GM12878 (cell line): ENCODE results near the gene SORCS2. TPM values are rescaled to one million over a fixed set of nuclear protein-coding genes. Genes with fewer than 3 reads are reported as not detected.

ENCODE experiments used
- ATAC-seq: fragments of 200-7000 bp; cut with Tn5 transposase; 3 replicates; pipeline ENCODE4 v1.9.1; 2020; ENCODE audit warnings: mild to moderate bottlenecking, moderate library complexity
- BruUV-seq: library from RNA; stranded (reverse); fragments of 400-500 nt; replicated peaks from 2 replicates; lab custom pipeline; 2021; lab: Mats Ljungman, UMichigan
- CTCF ChIA-PET: fragments of 300-600 bp; sonication (Branson Sonifier 250); formaldehyde crosslinking; extraction: SDS; loops from one replicate; lab custom pipeline; 2021; ENCODE audit warnings: inconsistent platforms; lab: Yijun Ruan, JAX
- POLR2A ChIA-PET: fragments of 350-600 bp; formaldehyde crosslinking; extraction: SDS; loops from one replicate; lab custom pipeline; 2021; ENCODE audit warnings: inconsistent platforms; lab: Charles Lee
- RAD21 ChIA-PET: fragments of 300-600 bp; sonication (Branson Sonifier 250); formaldehyde crosslinking; loops from one replicate; lab custom pipeline; 2023; ENCODE audit warnings: antibody characterized with exemption; ENCODE audit not compliant: unreplicated experiment; lab: Charles Lee
- SMC1A ChIA-PET: fragments of 300-600 bp; sonication (Branson Sonifier 250); formaldehyde crosslinking; loops from one replicate; lab custom pipeline; 2023; ENCODE audit not compliant: unreplicated experiment, uncharacterized antibody; lab: Charles Lee
- DNase-seq: peaks from one replicate; pipeline ENCODE4 v3.0.0-alpha.2; 2011; ENCODE audit warnings: low read depth, low spot score
- FAIRE-seq: peaks from 3 replicates; lab custom pipeline; 2011; peaks lifted over from hg19 to GRCh38; lab: Jason Lieb, UNC
- H2AFZ ChIP-seq: 2 replicates; pipeline ENCODE4 v1.6.0; 2011; ENCODE audit warnings: low read depth, low read length, control low read depth; ENCODE audit not compliant: control insufficient read depth
- H3K27ac ChIP-seq: 2 replicates; pipeline ENCODE4 v1.5.1; 2011; ENCODE audit warnings: control low read depth; ENCODE audit not compliant: control insufficient read depth, insufficient read depth
- H3K27me3 ChIP-seq, 2 experiments: replicated peaks in 1 of 2; 2 replicates each; pipeline versions ENCODE4 v1.6.0 to v1.6.1; 2011; ENCODE audit warnings: low read length in 1 of 2; ENCODE audit not compliant: control insufficient read depth in 2 of 2, insufficient read depth in 2 of 2
- H3K36me3 ChIP-seq, 2 experiments: 2 replicates each; pipeline ENCODE4 v1.5.1; 2011; ENCODE audit warnings: low read length in 1 of 2; ENCODE audit not compliant: control insufficient read depth in 2 of 2, insufficient read depth in 2 of 2
- H3K4me1 ChIP-seq: 2 replicates; pipeline ENCODE4 v1.6.1; 2011; ENCODE audit warnings: mild to moderate bottlenecking, low read length, moderate library complexity, mixed read lengths; ENCODE audit not compliant: control insufficient read depth, insufficient read depth
- H3K4me2 ChIP-seq: 2 replicates; pipeline ENCODE4 v1.6.0; 2011; ENCODE audit warnings: control low read depth; ENCODE audit not compliant: control insufficient read depth, insufficient read depth
- H3K4me3 ChIP-seq: fragments of 200-600 bp; sonication (generic); 2 replicates; pipeline ENCODE4 v1.5.1; 2016
- H3K79me2 ChIP-seq: 2 replicates; pipeline ENCODE4 v1.6.0; 2011; ENCODE audit warnings: low read length; ENCODE audit not compliant: control insufficient read depth, insufficient read depth
- H3K9ac ChIP-seq: 2 replicates; pipeline ENCODE4 v1.8.0; 2011; ENCODE audit warnings: low read length, control low read depth, mixed read lengths; ENCODE audit not compliant: control insufficient read depth, insufficient read depth
- H3K9me3 ChIP-seq: replicated peaks from 3 replicates; pipeline ENCODE4 v1.5.1; 2011; ENCODE audit warnings: mild to moderate bottlenecking, low read length; ENCODE audit not compliant: control insufficient read depth, insufficient read depth
- H4K20me1 ChIP-seq: 2 replicates; pipeline ENCODE4 v1.6.0; 2011; ENCODE audit not compliant: control insufficient read depth, insufficient read depth
- ASH2L ChIP-seq: fragments of 300-600, 200-600 bp; sonication (generic); IDR thresholded peaks from 2 replicates; pipeline ENCODE4 v1.6.1; 2017; ENCODE audit warnings: low read depth, mild to moderate bottlenecking, borderline replicate concordance
- IKZF1 ChIP-seq: fragments of 450-650 bp; conservative IDR thresholded peaks from 2 replicates; pipeline ENCODE4 v1.6.1; 2017; ENCODE audit warnings: antibody characterized with exemption, mild to moderate bottlenecking
- SPI1 ChIP-seq: IDR thresholded peaks from 2 replicates; pipeline ENCODE4 v1.6.1; 2011; ENCODE audit warnings: low read depth, mild to moderate bottlenecking, low read length, moderate library complexity, borderline replicate concordance; ENCODE audit not compliant: insufficient read depth
- YBX1 ChIP-seq: fragments of 450-650 bp; IDR thresholded peaks from 2 replicates; pipeline ENCODE4 v1.6.1; 2016; ENCODE audit warnings: antibody characterized with exemption
- ZNF622 ChIP-seq: fragments of 450-650 bp; IDR thresholded peaks from 2 replicates; pipeline ENCODE4 v1.6.1; 2017; ENCODE audit warnings: mild to moderate bottlenecking, inconsistent platforms
- WGBS: methylation state at CpG from one replicate; pipeline ENCODE4 v1.1.6; 2016; ENCODE audit warnings: low lambda C conversion rate; ENCODE audit not compliant: insufficient replicate concordance, insufficient coverage; ENCODE audit errors: missing lambda C conversion rate; 5-methylcytosine and 5-hydroxymethylcytosine counted together
- in situ Hi-C: fragments of 300-500 bp; cut with MboI; formaldehyde crosslinking; loops from 9 replicates; pipeline ENCODE4 v1.14.3; 2018; ENCODE audit warnings: mixed read lengths
- intact Hi-C: fragments of 100-400 bp; cut with micrococcal nuclease; formaldehyde crosslinking; loops from one replicate; pipeline ENCODE4 v1.14.2; 2022; ENCODE audit not compliant: unreplicated experiment
- polyA plus RNA-seq, 11 experiments: library from polyadenylated mRNA; depleted of rRNA in 4 of 11; unstranded in 6 of 11; stranded (reverse) in 5 of 11; fragments of >200 nt; fragmentation: Nextera tagmentation in 4 of 11; fragmentation: Illumina TruSeq in 1 of 11; extraction: Ambion mirVana in 4 of 11; extraction: Trizol in 1 of 11; gene quantifications; 1 replicate in 1 of 11; 2 replicates in 10 of 11; pipeline versions ENCODE4 v1.2.1 to v1.2.3, GENCODE V29; 2011 to 2016; ENCODE audit warnings: inconsistent platforms in 2 of 11, missing spikeins in 2 of 11, low read depth in 1 of 11
- total RNA-seq, 4 experiments: library from RNA; depleted of rRNA in 3 of 4; stranded (reverse); fragments of >200 nt in 3 of 4; fragmentation: Illumina TruSeq in 1 of 4; extraction: Trizol in 1 of 4; gene quantifications; 2 replicates each; pipeline versions ENCODE4 v1.2.1 to v1.2.3, GENCODE V29; 2013 to 2021
- TF ChIP-seq, protein P1 (sequence below): fragments of 450-650 bp; conservative IDR thresholded peaks from 2 replicates; pipeline ENCODE4 v1.6.1; 2017; ENCODE audit warnings: mild to moderate bottlenecking, moderate library complexity
- TF ChIP-seq, protein P2 (sequence below): fragments of 450-650 bp; IDR thresholded peaks from 2 replicates; pipeline ENCODE4 v1.6.1; 2017; ENCODE audit warnings: low read depth, mild to moderate bottlenecking, moderate library complexity

Gene SORCS2
- total and polyA plus RNA-seq, 10 of the 15 experiments (the other 5 are each of a cell fraction or from before 2014, with no cell fraction given) = 0.01 to 0.15 (median 0.05) TPM; not detected in 5

DNA sequence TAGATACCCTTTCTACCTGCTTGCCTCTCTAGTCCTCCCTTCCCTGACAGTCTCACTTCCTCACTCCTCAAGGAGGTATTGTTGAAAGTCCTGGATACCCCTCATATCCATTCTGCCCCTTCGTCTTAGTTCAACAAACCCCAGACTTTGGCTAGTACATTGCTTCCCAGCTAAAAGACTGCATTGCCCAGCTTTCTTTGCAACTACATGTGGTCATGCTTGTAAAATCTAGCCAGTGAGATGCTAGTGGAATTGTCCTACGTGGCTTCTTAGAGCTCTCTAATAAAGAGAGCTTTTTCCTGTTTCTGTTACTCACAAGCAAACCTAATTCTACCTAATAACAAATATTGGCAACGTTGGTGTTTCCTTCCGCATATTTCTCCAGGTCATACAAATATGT lies 480.3 kb downstream of the SORCS2 start:
- ChIA-PET CTCF (interaction anchor here (0.6 kb wide), 1 partner anchor 388 kb away, joined by 3 read pairs; no protein-coding TSS in a partner anchor), RAD21 (no interaction called here), SMC1A (no interaction called here), POLR2A (no interaction called here)
- no peak for ATAC-seq
- intact Hi-C loops (no loop called here), in situ Hi-C loops (no loop called here)
- H3K4me3 ChIP-seq = no peak overlapping the region
- no peaks in the 10 kb centered on the region for H3K9me3 ChIP-seq
- no peaks in the 10 kb centered on the region for H3K79me2 ChIP-seq
- no peaks in the 10 kb centered on the region for H4K20me1 ChIP-seq
- WGBS = 16% methylated on average over 4 of the region's 4 CpGs
- BruUV-seq = no TSS peak
- no peaks in the 10 kb centered on the region for H3K27me3 ChIP-seq
- no peaks in the 10 kb centered on the region for H3K4me1 ChIP-seq
- H2AFZ ChIP-seq = no peak overlapping the region
- no peak overlapping the region for H3K9ac ChIP-seq
- no peaks in the 10 kb centered on the region for H3K36me3 ChIP-seq
- DNase-seq = no peak
- FAIRE-seq = no peak
- no peak overlapping the region for H3K27ac ChIP-seq
- TF ChIP-seq SPI1 (no peak), IKZF1 (no peak)
- no peak overlapping the region for H3K4me2 ChIP-seq

DNA sequence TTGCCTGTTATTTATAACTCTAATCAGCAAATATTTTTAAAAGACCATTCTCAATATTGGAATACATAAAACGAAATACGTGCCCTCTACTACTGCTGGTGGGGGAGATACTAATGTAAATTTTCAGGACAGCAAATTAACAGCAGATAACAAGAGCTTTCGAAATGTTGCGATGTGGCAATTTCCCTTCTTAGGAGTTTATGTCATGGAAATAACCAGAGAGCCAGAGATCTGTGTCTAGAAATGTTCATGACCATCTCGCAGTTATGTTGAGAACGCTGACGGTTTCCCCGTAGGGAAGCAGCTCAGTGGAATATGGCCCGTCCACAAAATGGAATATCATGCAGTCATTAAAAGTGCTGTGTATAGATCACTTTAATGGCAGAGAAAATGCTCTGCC lies 480.8 kb downstream of the SORCS2 start:
- no peak for ATAC-seq
- Histone ChIP-seq H3K27ac (no peak overlapping the region), H3K36me3 (no peaks in the 10 kb centered on the region), H2AFZ (no peak overlapping the region), H3K4me1 (no peaks in the 10 kb centered on the region), H3K4me2 (no peak overlapping the region), H3K79me2 (no peaks in the 10 kb centered on the region), H3K4me3 (no peak overlapping the region), H3K9me3 (no peaks in the 10 kb centered on the region), H4K20me1 (no peaks in the 10 kb centered on the region), H3K9ac (no peak overlapping the region), H3K27me3 (no peaks in the 10 kb centered on the region)
- TF ChIP-seq ZNF622 (no peak), YBX1 (no peak), ASH2L (no peak)
- TF ChIP-seq, protein P1, sequence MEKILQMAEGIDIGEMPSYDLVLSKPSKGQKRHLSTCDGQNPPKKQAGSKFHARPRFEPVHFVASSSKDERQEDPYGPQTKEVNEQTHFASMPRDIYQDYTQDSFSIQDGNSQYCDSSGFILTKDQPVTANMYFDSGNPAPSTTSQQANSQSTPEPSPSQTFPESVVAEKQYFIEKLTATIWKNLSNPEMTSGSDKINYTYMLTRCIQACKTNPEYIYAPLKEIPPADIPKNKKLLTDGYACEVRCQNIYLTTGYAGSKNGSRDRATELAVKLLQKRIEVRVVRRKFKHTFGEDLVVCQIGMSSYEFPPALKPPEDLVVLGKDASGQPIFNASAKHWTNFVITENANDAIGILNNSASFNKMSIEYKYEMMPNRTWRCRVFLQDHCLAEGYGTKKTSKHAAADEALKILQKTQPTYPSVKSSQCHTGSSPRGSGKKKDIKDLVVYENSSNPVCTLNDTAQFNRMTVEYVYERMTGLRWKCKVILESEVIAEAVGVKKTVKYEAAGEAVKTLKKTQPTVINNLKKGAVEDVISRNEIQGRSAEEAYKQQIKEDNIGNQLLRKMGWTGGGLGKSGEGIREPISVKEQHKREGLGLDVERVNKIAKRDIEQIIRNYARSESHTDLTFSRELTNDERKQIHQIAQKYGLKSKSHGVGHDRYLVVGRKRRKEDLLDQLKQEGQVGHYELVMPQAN = no peak
- TF ChIP-seq, protein P2, sequence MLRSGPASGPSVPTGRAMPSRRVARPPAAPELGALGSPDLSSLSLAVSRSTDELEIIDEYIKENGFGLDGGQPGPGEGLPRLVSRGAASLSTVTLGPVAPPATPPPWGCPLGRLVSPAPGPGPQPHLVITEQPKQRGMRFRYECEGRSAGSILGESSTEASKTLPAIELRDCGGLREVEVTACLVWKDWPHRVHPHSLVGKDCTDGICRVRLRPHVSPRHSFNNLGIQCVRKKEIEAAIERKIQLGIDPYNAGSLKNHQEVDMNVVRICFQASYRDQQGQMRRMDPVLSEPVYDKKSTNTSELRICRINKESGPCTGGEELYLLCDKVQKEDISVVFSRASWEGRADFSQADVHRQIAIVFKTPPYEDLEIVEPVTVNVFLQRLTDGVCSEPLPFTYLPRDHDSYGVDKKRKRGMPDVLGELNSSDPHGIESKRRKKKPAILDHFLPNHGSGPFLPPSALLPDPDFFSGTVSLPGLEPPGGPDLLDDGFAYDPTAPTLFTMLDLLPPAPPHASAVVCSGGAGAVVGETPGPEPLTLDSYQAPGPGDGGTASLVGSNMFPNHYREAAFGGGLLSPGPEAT = no peak
- ChIA-PET POLR2A (no interaction called here), CTCF (no interaction called here), RAD21 (no interaction called here), SMC1A (no interaction called here)
- FAIRE-seq = no peak
- no TSS peak for BruUV-seq
- WGBS = 38% methylated on average over 9 of the region's 9 CpGs
- in situ Hi-C loops = no loop called here
- intact Hi-C loops = no loop called here
- no peak for DNase-seq
